HTR-8/SVneo (cell line): ENCODE data around the gene ZSCAN23.
"Not testable (repeated sequence)": the region's sequence is repeated elsewhere in the genome, so short reads cannot be mapped to it uniquely, and the experiment has no call there.

Source experiments
- DNase-seq: peaks from one replicate; pipeline ENCODE4 v3.0.0; 2011; ENCODE audit warnings: low spot score, mixed read lengths; ENCODE audit not compliant: insufficient read length
- FAIRE-seq: peaks from 2 replicates; lab custom pipeline; 2011; peaks lifted over from hg19 to GRCh38; lab: Jason Lieb, UNC

ZSCAN23 gene

GRCh38 chr6:28444759-28445158, 1.5 kb upstream of the ZSCAN23 start:
- not testable (repeated sequence) for FAIRE-seq, DNase-seq

DNA sequence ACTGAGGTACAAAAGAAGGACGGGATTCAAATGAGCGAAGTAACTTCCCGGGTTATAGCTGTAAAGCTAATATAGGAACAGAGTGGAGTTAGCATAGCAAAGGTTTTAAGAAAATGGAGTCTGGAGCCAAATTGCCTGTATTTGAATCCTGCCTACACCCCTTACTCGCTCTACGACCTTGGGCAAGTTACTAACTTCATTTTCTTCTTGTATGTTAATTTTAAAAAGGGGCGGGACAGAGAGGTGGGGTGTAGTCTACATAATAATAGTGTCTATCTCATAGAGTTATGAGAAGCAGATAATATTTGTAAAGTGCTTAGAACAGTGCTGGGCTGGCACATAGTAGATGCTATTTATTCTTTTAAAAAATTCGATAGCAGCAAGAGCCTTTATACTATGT, 705 bp downstream of the ZSCAN23 start:
- FAIRE-seq (no peak), DNase-seq (no peak)

DNA sequence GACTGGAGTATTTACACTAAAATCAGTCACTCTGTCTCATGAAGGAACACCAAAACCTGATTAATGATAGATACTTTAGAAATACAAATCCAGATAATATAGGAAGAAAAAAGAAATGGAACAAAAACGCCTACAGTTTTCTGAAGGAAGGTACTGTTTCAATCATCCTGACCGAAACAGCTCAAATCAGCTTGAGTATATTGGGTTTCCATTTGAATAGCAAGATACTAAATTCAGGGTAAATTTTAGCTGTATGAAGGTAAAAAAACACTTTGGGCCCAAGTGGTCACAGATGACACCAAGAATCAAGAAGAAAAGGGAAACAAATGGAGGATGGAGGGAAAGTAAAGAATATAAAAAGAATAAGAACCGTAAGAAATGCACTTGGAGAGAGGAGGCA, 6.9 kb downstream of the ZSCAN23 start:
- FAIRE-seq (no peak), DNase-seq (no peak)

DNA sequence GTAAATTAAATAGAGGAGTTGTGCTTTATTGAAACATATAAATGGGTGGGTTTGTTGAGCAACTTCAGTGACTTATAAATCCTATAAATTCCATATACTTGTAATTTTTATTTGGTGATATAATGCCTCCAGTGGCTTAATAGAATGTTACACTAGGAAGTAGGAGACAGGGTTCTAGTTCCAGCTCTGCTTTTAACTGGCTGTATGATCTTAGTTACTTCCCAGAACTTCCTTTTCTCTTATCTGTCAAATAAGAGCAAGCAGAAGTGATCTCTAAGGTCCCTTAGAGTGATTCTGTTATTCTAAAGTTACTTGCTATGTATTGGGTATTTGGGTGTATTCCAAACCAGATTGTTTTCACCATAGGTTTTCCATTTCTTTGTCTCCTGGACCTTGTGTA, 10.2 kb downstream of the ZSCAN23 start:
- no peak for DNase-seq
- FAIRE-seq, result no peak

GRCh38 chr6:28429781-28430180, 13.5 kb downstream of the ZSCAN23 start:
- DNase-seq, result no peak
- FAIRE-seq, result no peak

GRCh38 chr6:28425944-28426541, 17.2 kb downstream of the ZSCAN23 start:
- DNase-seq (no peak), FAIRE-seq (no peak)

GRCh38 chr6:28424163-28424562, 19.1 kb downstream of the ZSCAN23 start:
- FAIRE-seq, result no peak
- no peak for DNase-seq

GRCh38 chr6:28423546-28423945, 19.7 kb downstream of the ZSCAN23 start:
- FAIRE-seq (no peak), DNase-seq (no peak)

GRCh38 chr6:28413681-28414080, 29.6 kb downstream of the ZSCAN23 start:
- DNase-seq (no peak), FAIRE-seq (no peak)

DNA sequence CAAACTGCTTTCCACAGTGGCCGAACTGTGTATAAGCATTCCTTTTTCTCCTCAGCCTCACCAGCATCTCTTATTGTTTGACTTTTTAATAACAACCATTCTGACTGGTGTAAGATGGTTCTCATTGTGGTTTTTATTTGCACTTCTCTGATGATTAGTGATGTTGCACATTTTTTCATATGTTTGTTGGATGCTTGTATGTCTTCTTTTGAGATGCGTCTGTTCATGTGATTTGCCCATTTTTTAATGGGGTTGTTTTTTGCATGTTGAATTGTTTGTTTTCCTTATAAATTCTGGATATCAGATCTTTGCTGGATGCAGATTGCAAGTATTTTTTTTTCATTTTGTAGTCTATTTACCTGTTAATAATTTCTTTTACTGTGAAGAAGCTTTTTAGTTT, 32.5 kb downstream of the ZSCAN23 start:
- no peak for FAIRE-seq

GRCh38 chr6:28408076-28408802, 35.1 kb downstream of the ZSCAN23 start:
- DNase-seq (no peak), FAIRE-seq (no peak)

More for the DNA sequence above, 32.5 kb downstream of the ZSCAN23 start:
- no peak for DNase-seq

GRCh38 chr6:28407401-28407800, 35.9 kb downstream of the ZSCAN23 start:
- FAIRE-seq (no peak), DNase-seq (no peak)

GRCh38 chr6:28403923-28404322, 39.4 kb downstream of the ZSCAN23 start:
- not testable (repeated sequence) for FAIRE-seq, DNase-seq

DNA sequence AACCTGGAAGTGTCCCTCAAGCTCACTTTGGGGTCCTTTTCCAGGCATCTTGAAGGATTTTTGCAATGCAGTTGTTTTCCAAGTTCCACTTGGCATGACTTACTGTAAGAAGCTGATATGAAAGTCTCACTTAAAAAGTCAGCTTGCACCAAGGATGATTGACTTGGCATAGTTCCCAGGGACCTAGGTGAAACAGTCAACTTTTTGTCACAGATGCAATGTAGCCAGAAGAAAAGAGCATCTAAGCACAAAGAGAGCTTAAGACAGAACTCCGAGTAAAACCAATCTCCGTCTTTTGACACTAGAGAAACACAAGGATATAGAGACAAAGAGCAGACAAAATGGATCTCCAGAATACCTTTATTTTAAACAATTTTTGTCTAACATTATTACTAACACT, 41.1 kb downstream of the ZSCAN23 start:
- FAIRE-seq (no peak), DNase-seq (no peak)

DNA sequence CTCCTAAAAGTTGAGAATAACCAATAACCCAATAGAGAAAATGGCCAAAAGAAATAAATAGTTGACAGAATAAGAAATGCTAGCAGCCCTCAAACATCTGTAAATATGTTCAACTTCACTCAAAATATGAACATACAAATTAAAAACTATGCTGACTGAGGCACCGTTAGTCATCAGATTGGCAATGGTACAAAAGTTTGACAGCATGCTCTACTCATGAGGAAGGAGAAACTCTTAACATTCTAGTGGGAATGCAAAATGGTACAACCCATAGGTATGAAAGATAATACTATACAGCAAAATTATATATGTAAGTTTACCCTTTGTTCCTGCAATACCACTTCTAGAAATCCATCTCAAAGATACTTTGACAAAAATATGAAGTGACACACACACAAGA, 42.1 kb downstream of the ZSCAN23 start:
- DNase-seq (no peak), FAIRE-seq (no peak)

DNA sequence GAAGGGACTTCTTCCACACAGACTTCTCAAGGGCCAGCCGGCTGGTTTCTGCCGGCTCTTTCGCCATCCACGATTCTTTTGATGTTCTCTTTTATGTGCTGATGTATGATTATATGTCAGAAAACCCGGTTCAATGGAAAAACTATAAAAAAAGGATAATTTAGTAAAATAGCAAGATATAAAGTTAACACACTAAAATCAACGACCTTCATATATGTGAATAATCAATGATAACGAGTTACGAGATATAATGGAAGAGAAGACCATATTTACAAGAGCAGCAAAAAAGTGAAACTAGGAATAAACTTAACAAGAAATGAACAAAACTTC, 43.2 kb downstream of the ZSCAN23 start:
- DNase-seq (no peak), FAIRE-seq (no peak)

DNA sequence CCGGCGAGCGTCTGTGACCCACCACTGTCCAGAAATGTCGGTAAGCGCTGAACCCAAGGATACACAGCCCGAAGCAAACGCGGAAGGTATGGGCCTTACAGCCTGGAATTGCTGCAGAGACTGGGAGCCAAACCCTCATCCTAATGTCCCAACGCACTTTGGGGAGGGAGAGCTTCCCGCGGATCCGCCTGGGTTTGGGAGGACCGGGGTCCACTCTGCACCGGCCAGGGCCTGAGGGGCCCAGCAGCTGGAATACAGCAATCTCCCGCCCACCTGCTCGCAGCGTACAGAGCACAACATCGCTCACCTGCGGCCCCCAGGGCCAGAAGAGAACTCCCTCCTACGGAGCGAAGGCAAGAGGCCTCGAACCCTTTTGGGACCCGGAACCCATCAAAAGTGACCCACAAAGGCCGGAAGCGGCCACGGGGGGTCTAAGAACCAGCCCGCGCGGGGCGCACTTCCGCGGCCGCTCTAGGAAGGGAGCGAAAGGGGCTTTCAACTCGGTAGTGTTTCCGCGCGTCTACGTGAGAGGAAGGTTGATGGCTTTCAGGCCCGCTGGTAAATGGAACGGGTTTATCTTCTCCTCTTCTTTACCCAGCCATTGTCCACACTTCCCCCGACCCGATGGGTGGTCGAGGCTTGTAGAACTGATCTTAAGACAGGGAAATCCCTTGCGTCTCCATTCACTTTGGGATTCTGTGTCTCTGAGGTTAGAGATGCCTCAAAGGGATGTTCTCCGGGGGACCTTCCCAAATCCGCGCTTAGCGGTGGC, 43.8 kb downstream of the ZSCAN23 start, which contains the start of gene ZSCAN12:
Gene ZSCAN12, minus strand, starts transcription at position 398 of the 772 bp plus-strand sequence. CDS start 1,342 bp downstream, outside the sequence.
- DNase-seq (peak; percentile 77), FAIRE-seq (peak; percentile 63)

- no peak for FAIRE-seq
- no peak for DNase-seq
Measured at GRCh38 chr6:28395918-28396317, 47.4 kb downstream of the ZSCAN23 start.

DNA sequence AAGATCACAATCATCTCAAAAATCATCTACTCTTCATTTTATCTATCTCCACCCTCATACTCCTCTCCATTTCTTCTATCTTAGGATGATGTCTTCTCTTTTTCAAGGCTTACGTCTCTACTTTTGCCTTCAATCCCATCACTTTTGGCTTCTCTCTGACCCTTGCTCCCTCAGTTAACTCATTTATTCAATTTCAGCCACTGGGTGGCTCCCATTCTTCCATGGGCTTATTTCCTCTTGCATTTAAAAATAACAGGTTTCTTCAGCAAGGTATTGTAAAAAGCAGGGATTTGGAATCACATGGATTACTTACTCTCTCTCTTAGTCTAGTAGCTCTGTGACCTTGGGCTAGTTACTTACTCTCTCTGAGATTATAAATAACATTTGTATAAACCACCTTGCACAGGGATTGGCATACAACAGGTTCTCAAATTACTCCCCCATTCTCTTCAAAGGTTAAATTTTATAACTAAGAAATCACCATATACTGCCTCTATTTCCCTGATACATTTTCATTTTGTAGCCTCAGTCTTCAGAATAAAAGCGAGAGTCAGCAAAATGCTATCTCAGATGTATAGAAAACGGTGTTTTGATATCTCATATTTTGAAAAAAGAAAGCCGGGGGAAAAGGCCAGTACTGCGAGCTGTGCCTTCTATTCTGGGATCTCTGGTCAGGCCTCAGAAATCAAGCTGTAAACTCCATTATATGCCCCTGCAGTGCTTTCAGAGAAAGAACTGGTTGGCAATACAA, 49.2 kb downstream of the ZSCAN23 start:
- FAIRE-seq (no peak), DNase-seq (no peak)

DNA sequence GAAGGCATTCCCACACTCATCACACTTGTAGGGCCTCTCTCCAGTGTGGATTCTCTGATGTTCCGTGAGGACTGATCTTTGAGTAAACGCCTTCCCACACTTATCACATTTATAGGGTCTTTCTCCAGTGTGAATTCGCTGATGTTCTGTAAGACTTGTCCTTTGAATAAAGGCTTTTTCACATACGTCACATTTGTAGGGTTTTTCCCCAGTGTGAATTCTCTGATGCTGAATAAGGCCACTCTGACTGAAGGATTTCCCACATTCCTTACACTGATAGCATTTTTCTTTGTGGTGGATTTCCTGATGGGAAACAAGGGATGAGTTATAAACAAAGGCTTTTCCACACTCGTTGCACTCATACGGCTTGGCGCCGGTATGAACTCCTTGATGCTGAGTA, 52.6 kb downstream of the ZSCAN23 start:
- DNase-seq (no peak), FAIRE-seq (no peak)

DNA sequence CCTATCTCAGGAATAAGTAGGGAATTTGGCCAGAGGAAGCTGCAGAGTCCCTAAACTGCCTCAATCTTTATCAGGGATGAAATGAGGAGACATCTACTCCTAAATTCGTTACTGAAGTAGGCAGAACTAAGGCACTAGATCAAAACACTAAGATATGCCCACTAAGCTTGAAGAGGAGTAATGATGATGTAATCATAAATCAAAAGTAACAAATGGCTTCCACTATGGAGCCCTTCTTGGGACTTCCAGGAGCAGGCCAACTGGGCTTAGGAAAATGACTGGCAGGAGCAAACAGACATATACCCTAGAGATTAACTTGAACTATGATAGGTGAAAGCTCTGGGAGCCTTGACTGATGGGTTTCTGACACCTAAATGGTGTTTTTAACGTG, 59.2 kb downstream of the ZSCAN23 start:
- FAIRE-seq (peak; percentile 55), DNase-seq (no peak)
